Lung (tissue), 12 donors: ENCODE measurements around the gene PCDH1. TPM values are rescaled to one million over a fixed set of nuclear protein-coding genes. Genes with fewer than 3 reads are reported as not detected.

Experiments used
- ATAC-seq: fragments of 200-7000 bp; cut with Tn5 transposase; one replicate; pipeline ENCODE4 v1.9.1; 2020; ENCODE audit warnings: moderate number of reproducible peaks; ENCODE audit not compliant: insufficient read depth, low FRiP score
- DNase-seq, 3 donors: peaks; one replicate each; pipeline ENCODE4 v3.0.0-alpha.2; 2013 to 2017
- H3K27ac ChIP-seq, 2 donors: one replicate each; pipeline ENCODE4 v1.5.1; 2013; ENCODE audit warnings: mild to moderate bottlenecking in 2 of 2, moderate library complexity in 2 of 2, control low read depth in 1 of 2, inconsistent platforms in 1 of 2, low read depth in 1 of 2, low read length in 1 of 2
- H3K27me3 ChIP-seq, 3 donors: one replicate each; pipeline ENCODE4 v1.5.1; 2013; ENCODE audit warnings: low read length in 2 of 3; ENCODE audit not compliant: control insufficient read depth in 3 of 3, insufficient read depth in 3 of 3
- H3K36me3 ChIP-seq, 4 donors: one replicate each; pipeline ENCODE4 v1.5.1; 2013; ENCODE audit warnings: low read length in 4 of 4, mild to moderate bottlenecking in 1 of 4, moderate library complexity in 1 of 4; ENCODE audit not compliant: control insufficient read depth in 4 of 4, insufficient read depth in 4 of 4
- H3K4me1 ChIP-seq, 5 donors: one replicate each; pipeline ENCODE4 v1.5.1; 2013; ENCODE audit warnings: low read length in 5 of 5, mild to moderate bottlenecking in 2 of 5, moderate library complexity in 1 of 5; ENCODE audit not compliant: control insufficient read depth in 5 of 5, insufficient read depth in 5 of 5
- H3K4me3 ChIP-seq: one replicate; pipeline ENCODE4 v1.5.1; 2013; ENCODE audit warnings: mild to moderate bottlenecking, control low read depth, moderate library complexity
- H3K9ac ChIP-seq, 2 donors: one replicate each; pipeline ENCODE4 v1.5.1; 2013; ENCODE audit warnings: low read length in 2 of 2, control low read depth in 1 of 2; ENCODE audit not compliant: insufficient read depth in 1 of 2
- H3K9me3 ChIP-seq, 4 donors: one replicate each; pipeline ENCODE4 v1.5.1; 2013; ENCODE audit warnings: low read length in 3 of 4, mild to moderate bottlenecking in 1 of 4, moderate library complexity in 1 of 4; ENCODE audit not compliant: control insufficient read depth in 4 of 4, insufficient read depth in 3 of 4
- CTCF ChIP-seq: IDR thresholded peaks from 2 replicates; pipeline ENCODE4 v1.5.1; 2012; ENCODE audit warnings: mild to moderate bottlenecking; ENCODE audit errors: control extremely low read depth, extremely low read depth
- WGBS, 2 donors: extraction: QIAGEN DNeasy Blood & Tissue Kit; methylation state at CpG; one replicate each; pipeline ENCODE4 v1.1.7; 2013; 5-methylcytosine and 5-hydroxymethylcytosine counted together
- polyA plus RNA-seq, 2 donors: library from polyadenylated mRNA; stranded (reverse); fragments of 200-250 nt; gene quantifications; one replicate each; pipeline ENCODE4 v1.2.1, GENCODE V29; 2013
- total RNA-seq, 2 donors: library from RNA; depleted of rRNA in 1 of 2; stranded (reverse); fragments of >200 nt in 1 of 2; gene quantifications; one replicate each; pipeline ENCODE4 v1.2.1, GENCODE V29; 2014 to 2021
- donor health status: control.
- donor health status: control.
- donor health status: Bipolar disorder and iron deficiency.
- donor health status: healthy.
- donor health status: DM: yes; HTN: yes; CAD: no.

Gene PCDH1
- total and polyA plus RNA-seq, 4 donors = 18.2 to 70.2 (median 44.4) TPM

GRCh38 chr5:141805874-141806595 is 72.2 kb downstream of the PCDH1 start:
- H3K27ac ChIP-seq = peak overlapping the region; percentile 72 to 83
- peaks cover 0 to 13% (median 0%) of the 10 kb centered on the region in 5 donors for H3K4me1 ChIP-seq
- H3K36me3 ChIP-seq = no peaks in the 10 kb centered on the region
- H3K9me3 ChIP-seq = peaks cover 0 to 2% (median 0%) of the 10 kb centered on the region in 4 donors
- H3K4me3 ChIP-seq = no peak overlapping the region
- TF ChIP-seq CTCF = no peak
- H3K9ac ChIP-seq = no peak overlapping the region
- H3K27me3 ChIP-seq = peaks cover 0 to 26% (median 22%) of the 10 kb centered on the region in 3 donors
- 48 to 51% methylated on average over 10 of the region's 10 CpGs for WGBS, 2 donors
- ATAC-seq (no peak), DNase-seq (peak in 2 of 3 donors; percentile 20 to 61)

GRCh38 chr5:141804475-141804874 is 73.7 kb downstream of the PCDH1 start:
- Histone ChIP-seq H3K27me3 (peaks cover 0 to 27% (median 17%) of the 10 kb centered on the region in 3 donors), H3K9ac (no peak overlapping the region), H3K4me1 (peaks cover 0 to 13% (median 0%) of the 10 kb centered on the region in 5 donors), H3K36me3 (no peaks in the 10 kb centered on the region), H3K27ac (peak overlapping the region; percentile 60 to 72), H3K4me3 (no peak overlapping the region), H3K9me3 (peaks cover 0 to 2% (median 0%) of the 10 kb centered on the region in 4 donors)
- ATAC-seq (no peak), DNase-seq (peak in 1 of 3 donors; percentile 33)
- 32 to 33% methylated on average over 5 of the region's 5 CpGs for WGBS, 2 donors
- TF ChIP-seq CTCF = no peak

Other genes with a start within 250 kb of the PCDH1 start
- 10 to 100 TPM; 52.3 to 62.5 TPM for gene HDAC3, start 241.6 kb downstream of the PCDH1 start, total RNA-seq
- 10 to 100 TPM; 35.1 to 41.2 TPM for gene HDAC3, start 241.6 kb downstream of the PCDH1 start, polyA plus RNA-seq
- gene RELL2, start 241.4 kb downstream of the PCDH1 start, total RNA-seq = 1 to 10 TPM; 1.2 to 6.5 TPM
- gene RELL2, start 241.4 kb downstream of the PCDH1 start, polyA plus RNA-seq = 1 to 10 TPM; 5.9 to 6.9 TPM
- 10 to 100 TPM; 20.3 to 23.2 TPM for gene FCHSD1, start 227.0 kb downstream of the PCDH1 start, total RNA-seq
- gene FCHSD1, start 227.0 kb downstream of the PCDH1 start, polyA plus RNA-seq = 10 to 100 TPM; 12.2 to 15.0 TPM
- gene ARAP3, start 196.2 kb downstream of the PCDH1 start, total RNA-seq = 10 to 100 TPM; 20.5 to 26.6 TPM
- 10 to 100 TPM; 15.7 to 19.0 TPM for gene ARAP3, start 196.2 kb downstream of the PCDH1 start, polyA plus RNA-seq
- 100 to 1,000 TPM in 1 of 2 donors, 10 to 100 TPM in 1; 89.1 to 141 TPM for gene DELE1, start 45.5 kb upstream of the PCDH1 start, total RNA-seq
- gene DELE1, start 45.5 kb upstream of the PCDH1 start, polyA plus RNA-seq = 10 to 100 TPM; 46.3 to 49.3 TPM
- gene PCDH12, start 79.8 kb upstream of the PCDH1 start, total RNA-seq = 10 to 100 TPM; 17.0 to 34.2 TPM
- gene PCDH12, start 79.8 kb upstream of the PCDH1 start, polyA plus RNA-seq = 1 to 10 TPM; 3.9 to 5.6 TPM
- gene RNF14, start 90.7 kb upstream of the PCDH1 start, total RNA-seq = 10 to 100 TPM; 53.3 to 66.0 TPM
- gene RNF14, start 90.7 kb upstream of the PCDH1 start, polyA plus RNA-seq = 10 to 100 TPM; 16.8 to 36.9 TPM
- 10 to 100 TPM; 30.2 to 32.4 TPM for gene GNPDA1, start 134.6 kb upstream of the PCDH1 start, total RNA-seq
- 10 to 100 TPM; 23.3 to 51.4 TPM for gene GNPDA1, start 134.6 kb upstream of the PCDH1 start, polyA plus RNA-seq
- 100 to 1,000 TPM in 1 of 2 donors, 10 to 100 TPM in 1; 66.8 to 106 TPM for gene NDFIP1, start 230.4 kb upstream of the PCDH1 start, total RNA-seq
- gene NDFIP1, start 230.4 kb upstream of the PCDH1 start, polyA plus RNA-seq = 10 to 100 TPM; 31.5 to 70.1 TPM